Suppressor macrophage treated with lipopolysaccharide for 1 hour (primary cell): ENCODE results near the gene VPREB3.
A peak's percentile ranks its signal among the peaks of the same experiment; 100 is the strongest.

Experiments used
- DNase-seq, 3 donors: peaks; one replicate each; pipeline ENCODE4 v3.0.0-alpha.2; 2020 to 2022

The VPREB3 gene

DNA sequence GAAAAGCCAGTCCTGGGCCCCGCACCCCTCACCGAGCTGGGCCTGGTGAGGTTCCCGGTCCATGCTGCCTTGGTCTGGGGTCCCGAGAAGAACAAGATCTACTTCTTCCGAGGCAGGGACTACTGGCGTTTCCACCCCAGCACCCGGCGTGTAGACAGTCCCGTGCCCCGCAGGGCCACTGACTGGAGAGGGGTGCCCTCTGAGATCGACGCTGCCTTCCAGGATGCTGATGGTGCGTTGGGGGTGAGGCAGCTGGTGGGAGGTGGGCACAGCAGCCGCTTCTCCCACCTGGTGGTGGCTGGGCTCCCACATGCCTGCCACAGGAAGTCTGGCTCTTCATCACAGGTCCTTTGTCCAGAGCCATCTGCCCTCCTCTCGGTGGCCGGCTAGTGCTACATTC lies 28.0 kb upstream of the VPREB3 start:
- DNase-seq = no peak

DNA sequence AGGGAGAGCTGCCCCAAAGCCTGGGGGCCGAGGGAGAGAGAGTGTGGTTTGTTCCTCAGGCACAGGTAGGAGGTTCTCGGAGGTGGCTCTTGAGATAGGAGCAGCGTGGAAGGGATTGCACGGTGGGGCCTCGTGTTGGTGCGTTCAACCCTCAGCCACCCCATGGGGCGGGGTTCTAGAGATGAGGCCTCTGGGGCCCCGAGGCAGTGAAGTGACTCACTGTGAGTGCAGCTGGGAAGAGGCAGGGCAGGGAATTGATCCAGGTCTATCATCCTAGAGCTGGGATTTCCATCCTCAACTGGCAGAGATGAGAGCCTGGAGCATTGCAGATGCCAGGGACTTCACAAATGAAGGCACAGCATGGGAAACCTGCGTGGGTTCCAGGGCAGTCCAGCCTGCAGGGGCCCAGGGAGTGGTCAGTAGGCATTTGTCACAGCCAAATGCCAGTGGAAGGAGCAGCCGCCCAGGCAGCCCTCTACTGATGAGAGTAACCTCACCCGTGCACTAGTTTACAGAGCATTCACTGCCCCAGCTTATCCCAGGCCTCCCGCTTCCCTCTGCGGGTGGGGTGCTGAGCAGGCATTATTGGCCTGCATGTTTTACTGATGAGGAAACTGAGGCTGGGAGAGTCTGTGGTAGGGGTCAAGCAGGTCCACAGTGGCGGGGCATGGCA lies 27.4 kb upstream of the VPREB3 start:
- no peak for DNase-seq

DNA sequence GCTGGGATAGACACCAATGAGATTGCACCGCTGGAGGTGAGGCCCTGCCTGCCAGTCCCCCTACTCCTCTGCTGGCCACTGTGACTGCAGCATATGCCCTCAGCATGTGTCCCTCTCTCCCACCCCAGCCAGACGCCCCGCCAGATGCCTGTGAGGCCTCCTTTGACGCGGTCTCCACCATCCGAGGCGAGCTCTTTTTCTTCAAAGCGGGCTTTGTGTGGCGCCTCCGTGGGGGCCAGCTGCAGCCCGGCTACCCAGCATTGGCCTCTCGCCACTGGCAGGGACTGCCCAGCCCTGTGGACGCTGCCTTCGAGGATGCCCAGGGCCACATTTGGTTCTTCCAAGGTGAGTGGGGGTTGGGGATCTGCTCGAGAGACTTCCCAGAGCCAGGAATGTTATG lies 26.8 kb upstream of the VPREB3 start:
- no peak for DNase-seq

DNA sequence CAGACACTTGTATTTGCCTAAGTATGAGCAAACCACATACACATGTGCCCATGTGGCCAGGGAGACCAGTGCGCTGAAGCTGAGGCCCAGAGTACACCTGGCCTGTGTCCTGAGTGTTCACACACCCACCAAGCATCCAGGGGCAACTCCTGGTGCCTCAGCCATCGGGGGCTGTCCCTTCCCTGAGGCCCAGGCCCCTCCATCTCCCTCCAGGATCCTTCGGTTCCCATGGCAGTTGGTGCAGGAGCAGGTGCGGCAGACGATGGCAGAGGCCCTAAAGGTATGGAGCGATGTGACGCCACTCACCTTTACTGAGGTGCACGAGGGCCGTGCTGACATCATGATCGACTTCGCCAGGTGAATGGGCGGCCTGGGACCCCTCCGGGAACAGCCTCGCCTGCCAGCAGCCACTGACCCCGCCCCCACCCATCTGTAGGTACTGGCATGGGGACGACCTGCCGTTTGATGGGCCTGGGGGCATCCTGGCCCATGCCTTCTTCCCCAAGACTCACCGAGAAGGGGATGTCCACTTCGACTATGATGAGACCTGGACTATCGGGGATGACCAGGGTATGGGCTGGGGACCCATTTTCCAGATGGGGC lies 26.0 kb upstream of the VPREB3 start:
- DNase-seq = no peak

DNA sequence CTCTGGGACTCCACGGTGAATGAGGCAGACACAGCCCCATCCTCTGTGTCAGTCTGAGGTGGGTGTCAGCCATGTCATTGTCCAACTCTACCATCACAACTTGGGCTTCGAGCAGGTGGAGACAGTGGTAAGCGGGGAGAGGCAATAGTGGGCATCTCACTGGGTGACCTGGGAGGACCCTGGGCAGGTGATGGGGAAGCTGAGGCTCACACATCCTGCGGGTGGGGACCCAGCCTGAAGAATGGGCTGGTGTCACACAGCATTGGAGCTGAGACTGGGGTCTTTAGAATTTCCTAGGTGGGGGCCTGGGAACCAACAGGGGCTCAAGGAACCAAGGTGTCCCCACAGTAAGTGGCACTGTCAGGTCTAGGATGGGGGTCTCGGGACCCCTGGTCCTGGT lies 25.5 kb upstream of the VPREB3 start:
- DNase-seq = no peak

DNA sequence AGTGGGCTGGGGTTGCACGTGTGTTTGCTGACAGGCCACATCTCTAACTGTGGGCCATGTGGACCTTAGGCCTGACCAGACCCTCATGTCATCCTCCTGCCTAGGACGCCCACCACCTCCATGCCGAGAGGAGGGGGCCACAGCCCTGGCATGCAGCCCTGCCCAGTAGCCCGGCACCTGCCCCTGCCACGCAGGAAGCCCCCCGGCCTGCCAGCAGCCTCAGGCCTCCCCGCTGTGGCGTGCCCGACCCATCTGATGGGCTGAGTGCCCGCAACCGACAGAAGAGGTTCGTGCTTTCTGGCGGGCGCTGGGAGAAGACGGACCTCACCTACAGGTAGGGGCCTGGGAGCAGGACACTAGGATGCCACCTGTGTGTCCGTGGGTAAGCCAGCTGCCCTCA lies 24.9 kb upstream of the VPREB3 start:
- DNase-seq = no peak

DNA sequence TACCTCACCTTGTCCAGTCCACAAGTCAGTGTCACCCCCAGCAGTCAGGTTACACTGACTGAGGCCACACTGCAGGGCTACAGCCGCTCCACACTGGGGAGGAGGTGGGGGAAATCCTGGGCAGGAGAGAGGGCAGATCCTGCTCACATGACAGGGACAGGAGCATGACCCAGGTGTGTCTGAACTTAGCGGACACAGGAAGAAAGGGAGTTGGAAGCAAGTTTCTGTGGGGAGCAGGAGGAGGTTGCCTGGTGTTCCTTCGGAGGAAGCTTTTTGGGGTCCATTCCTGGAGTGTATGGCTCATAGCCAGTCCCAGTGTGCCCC lies 24.3 kb upstream of the VPREB3 start:
- DNase-seq = no peak

DNA sequence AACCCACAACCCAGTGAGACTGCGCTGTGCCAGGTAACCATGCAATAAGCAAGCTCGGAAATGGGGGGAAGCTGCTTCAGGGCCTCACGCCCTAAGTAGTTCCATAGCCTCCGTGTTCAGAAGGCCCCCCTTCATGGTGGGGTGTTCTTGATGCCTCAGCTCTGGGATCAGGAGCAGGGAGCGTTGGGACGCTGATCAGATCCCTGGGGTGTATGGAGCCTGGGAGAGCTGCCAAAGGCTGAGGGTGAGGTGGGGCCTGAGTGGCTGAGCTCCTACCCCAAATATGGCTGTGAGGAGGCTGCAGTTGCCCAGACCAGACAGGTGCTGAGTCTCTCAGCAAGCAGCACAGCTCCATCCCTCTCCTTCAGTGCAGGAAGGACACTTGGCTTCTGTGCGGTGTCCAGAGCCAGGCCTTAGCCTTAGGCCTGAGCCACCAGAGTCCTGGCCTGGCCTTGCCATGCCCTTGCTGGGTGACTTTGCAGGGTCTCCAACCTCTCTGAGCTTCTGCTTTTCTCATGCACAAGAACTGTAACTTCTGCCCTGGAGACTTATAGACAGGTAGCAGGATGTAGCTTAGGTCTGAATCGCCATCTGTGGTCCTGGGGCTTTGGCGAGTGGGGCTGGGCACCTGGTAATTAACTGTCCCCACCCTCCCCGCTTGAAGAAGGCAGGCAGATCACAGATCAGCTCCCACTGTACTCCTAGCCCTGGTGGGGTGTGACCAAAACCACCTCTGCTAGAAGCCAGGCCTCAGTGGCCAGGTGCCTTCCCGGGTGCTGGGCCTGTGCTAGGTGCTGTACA lies 23.8 kb upstream of the VPREB3 start:
- DNase-seq = no peak

DNA sequence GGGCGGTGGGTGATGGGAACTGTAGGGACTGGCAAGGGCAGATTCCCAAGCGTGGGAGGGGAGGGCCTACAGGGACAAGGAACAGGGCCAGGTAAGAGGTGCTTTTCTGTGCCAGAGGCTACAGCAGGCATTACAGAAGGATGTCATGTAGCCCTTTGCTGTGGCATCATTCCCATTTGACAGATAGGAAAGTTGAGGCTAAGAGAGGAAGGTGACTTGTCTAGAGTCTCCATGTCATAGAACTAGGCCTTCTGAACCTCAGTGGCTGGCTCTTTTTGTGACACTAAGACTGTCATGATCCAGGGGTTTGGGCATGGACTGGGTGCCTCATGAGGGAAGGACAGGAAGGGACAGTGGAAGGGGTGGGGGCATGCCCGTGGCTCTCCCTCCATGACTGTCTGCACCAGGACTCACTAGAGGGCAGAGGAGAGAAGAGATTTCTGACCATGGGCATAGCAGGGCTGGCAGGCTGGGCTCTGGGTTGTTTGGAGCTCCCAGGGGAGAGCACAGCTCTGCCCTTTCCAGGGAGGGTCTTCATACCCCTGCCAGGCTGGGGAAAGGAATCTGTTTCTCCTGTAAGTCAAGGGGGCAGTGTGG lies 21.7 kb upstream of the VPREB3 start:
- no peak for DNase-seq

DNA sequence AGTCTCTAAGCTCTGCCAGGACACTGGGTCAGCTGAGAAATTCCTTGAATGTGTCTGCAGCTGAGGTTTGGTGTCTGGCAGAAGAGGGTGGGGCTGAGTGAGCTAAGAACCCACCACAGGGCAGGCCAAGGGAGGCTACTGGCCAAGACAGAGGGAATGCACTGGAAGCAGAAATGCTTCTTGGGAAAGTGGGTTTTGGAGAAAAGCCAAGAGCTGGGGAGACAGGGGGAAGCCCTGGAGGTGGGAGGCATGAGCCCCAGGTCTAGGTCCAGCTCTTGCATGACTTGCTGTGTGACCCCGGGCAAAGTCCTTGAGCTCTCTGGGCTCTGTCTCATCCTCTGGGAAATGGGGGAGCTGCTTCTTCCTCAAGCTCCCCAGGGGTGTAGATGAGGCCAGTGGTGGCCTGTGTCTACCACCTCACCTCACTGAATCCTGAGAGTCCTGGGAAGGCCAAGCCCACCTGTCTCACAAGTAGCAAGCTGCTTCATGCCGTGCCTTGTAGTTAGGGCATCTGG lies 20.8 kb upstream of the VPREB3 start:
- no peak for DNase-seq

DNA sequence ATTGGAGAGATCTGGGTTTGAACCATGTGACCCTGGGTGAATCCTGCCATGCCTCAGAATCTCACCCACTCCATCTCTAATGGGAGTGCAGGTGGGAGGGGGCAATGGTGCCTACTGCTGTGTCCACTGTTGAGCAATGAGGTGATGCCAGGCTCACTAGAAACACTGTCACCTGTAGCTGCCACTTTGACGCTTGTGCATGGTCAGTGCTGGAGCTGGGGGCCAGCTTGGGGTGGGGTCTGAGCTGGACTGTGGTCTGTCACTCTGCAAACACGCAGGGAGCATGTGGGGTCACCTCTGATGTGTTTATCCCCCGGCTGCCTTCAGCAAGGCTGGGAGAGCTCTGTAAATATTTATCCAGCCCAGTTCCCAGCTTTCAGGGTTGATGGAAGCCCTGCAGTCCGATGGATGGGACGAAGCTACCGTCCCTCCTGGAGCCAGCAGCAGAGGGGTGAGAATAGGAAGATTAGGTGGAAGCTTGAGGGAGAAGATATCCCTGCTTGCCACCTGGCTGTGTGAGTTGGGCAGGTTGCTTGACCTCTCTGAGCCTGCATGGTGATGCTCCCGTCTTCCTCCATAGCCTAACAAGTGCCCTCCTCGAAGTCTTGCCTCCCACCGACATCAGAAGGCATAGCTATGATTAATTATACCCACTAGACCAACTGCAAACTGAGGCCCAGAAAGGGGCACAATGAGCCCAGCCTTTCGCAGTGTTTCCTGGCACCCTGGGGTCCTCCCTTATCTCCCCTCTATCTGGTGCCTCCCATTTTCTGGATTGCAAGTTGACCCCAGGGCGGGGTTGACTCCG lies 20.1 kb upstream of the VPREB3 start:
- no peak for DNase-seq

DNA sequence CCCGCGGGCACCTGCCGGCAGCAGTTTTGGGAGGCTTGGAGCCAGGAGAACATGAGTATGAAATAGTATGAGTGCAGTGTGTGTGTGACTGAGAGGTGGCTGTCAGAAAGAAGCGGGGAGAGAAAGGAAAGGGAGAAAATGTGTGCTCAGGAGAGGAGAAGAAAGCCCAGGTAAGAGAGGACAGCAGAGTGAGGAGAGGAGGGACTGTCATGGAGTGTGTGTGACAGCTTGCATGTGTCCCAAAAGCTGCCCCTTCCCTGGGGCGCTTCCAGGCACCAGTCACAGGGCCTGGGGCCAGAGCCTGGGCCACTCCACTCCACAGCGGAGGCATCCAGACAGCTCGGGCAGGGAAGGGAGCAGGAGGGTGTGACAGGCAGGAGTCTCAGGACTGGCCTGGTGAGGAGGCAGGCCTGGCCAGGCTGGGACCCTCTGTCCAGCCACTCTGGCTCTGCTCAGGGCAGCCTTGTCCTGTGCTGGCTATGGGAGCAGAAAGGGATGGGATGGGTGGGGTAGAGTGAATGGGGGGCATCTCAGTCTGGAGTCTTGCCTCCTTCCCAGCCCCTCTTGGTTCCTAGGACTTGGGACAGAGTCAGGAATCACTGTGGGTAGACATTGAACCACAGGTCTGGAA lies 19.4 kb upstream of the VPREB3 start:
- no peak for DNase-seq

DNA sequence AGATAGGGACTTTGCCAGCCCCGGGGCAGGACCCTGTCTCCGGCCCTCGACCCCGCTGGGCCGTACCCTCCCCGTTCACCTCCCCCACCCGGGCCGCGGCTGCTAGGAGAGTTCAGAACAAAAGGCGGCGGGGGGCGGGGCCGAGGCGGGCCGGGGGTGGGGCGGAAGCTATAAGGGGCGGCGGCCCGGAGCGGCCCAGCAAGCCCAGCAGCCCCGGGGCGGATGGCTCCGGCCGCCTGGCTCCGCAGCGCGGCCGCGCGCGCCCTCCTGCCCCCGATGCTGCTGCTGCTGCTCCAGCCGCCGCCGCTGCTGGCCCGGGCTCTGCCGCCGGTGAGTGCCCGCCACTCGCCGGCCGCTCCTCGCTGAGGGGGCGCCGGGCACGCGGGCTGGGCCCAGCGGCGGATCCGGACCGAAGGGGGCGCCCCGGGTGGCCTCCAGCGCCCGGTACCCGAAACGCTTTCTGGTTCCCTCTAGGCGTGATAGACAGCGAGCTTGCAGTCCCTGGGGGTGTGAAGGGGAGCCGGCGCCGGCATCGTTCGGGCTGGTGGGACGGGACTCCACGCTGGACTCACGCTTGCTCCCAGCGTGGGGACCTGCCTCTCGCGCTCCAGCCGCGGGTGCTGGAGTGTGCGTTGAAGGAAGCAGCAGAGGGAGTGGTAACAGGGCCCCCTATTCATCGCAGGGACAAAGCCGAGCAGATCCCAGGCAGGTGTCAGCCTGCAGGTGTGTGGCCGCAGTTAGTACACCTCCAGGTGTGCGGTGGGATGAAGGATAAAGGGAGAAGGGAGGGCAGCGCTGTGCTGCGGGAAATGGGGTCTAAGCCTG lies 18.6 kb upstream of the VPREB3 start, which contains the start of gene MMP11:
TSS of gene MMP11 (plus strand) at position 201 of the 825 bp plus-strand sequence. CDS start at position 223, 22 bp downstream.
- peak; percentile 27 to 79 (median 57) for DNase-seq

DNA sequence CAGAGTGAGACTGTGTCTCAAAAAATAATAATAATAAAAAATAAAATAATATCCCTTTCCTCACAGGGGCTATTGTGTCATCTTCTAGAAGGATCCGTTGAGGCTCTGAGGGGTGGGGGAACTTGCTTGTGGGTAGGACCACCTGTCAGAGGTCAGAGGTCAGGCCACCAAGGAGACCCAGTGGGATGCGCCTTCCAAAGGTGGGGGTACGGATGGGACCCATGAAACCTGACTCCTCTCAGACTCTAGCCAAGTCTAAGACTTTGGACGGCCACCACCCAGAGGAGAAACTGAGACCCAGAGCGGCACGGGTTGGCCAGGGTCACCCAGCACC lies 18.1 kb upstream of the VPREB3 start:
- DNase-seq = no peak

DNA sequence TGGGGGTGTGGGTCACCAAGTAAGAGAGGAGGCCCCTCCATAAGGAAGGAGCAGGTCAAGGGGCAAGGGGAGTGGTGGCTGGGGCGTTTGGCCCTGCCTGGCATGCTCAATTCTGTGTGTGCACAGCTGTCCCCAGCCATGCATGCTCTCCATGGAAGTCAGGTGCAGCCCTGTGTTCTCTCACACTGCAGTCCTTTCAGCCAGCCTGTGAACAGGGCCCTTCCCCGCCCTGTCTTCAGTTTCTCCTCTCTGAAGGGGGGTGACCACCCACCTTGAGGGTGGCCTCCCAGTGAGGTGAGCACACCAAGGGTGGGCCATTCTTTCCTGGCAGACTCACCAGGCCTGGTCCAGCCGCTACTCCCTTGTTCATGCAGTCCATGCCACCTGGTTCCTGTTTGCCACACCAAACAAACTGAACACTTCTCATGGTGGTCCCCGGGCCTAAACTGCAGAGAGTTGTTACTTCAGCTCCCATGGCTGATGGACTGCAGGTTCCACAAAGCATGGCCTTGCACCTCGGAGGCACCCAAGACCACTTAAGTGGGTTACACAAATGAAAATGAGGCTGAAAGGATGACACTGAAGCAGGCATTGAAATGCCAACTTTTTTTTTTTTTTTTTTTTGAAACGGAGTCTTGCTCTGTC lies 15.2 kb upstream of the VPREB3 start:
- DNase-seq = no peak

DNA sequence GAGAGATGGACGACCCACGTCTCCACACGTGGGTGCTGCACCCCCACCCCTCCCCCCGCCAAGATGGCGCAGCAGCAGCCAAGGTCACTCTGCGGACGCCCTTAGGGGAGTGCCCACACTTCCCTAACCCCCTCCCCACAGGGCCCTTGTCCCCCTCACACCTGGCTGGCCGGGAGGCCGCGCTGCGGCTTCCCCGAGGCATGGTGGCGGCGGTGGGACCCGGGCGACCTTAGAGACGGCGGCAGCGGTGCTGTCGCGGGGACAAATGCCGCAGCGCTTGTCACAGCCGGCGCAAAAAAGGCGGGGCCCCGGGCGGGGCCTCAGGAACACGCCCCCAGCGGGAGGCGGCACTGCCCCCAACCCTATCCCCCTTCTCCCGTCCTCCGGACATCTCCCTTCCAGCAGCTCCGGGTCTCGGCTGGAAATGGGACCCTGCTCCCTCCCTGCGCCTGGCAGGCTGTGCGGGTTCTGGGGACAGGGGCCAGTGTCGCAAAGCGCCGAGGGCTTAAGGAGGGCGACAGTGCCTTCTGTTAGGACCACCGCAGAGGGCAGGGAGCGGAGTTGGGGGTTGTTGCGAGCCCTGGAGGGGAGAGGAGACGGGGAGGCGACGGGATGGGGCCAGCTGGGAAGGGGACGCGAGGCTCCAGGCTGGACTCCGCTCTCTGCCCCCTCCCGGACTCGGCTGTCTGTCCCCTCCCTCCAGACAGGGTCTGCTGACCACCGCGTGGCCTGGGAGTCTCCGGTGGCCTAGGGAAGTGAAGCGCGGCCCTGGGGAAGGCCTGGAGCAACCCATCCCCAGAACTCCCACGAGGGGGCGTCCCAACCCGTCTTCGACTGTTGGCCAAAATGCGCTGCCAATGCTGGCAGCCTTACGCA lies 13.7 kb upstream of the VPREB3 start, which contains the start of gene CHCHD10:
TSS of gene CHCHD10 (minus strand) at position 300 of the 876 bp plus-strand sequence. CDS start at position 202, 98 bp downstream.
- DNase-seq = peak; percentile 90 to 96 (median 94)

DNA sequence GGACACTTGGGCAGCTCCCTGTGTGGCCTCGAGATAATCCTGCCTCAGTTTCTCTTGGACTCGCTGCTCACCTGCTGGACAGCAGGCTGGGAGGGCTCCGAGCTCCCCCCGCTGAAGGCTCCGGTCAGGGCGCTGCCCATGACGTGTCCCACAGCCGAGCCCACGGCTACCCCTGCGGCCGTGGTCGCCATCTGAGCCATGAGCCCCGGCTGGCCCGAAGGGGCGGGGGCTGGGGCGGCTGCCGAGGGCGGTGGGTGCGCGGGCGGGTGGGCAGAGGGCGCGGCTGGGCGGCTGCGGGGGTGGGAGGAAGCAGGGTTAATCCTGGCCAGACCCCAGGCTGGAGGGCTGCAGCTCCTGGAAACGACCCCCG lies 13.1 kb upstream of the VPREB3 start:
- no peak for DNase-seq

DNA sequence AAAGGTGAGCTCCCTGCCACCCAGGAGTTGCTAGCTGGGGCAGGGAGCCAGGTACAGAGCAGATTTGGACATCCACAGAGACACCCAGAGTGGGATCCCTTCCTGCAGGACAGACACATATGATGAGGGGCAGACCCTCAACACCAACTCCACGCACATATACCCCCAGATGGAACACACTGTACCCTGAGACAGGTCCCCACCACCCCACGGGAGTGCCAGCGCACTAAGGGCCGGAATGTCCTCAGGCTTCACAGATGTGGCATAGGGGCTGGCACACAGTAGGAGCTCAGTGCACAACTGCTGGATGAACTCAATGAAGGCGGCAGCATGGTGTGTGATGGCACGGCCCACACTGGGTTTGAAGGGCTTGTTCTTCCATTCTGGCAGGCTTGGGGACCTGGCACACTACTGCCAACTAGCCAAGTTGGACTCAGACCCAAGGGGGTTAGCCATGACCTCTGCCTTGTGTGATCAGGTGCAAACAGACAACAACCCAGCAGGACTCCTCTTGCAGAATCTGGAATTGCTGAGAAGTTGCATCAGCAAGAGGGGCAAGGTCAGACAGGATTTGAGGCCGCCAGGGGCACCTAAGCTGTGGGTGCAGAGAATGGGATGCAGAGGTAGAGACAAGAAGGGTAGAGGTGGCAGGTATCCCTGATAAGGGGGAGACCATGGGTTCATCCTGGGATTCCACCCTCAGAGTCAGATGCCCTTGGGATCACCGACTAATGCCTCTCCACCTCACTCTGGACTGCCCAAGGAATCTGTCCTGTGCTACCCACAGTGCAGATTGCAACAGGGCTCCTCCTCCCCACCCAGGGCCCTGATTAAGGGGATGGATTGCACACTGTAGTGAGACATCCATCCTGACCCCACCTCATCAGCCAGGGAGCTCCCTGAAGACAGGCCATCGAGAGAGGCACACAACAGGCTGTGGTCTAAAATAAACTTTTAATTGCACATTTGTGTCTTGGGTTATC lies 11.0 kb upstream of the VPREB3 start:
- DNase-seq = no peak
